Stimulated activated naive B cell treated with anti-CD40 and anti-IgM and Interleukin-4, amounts not matched to agents 10 μg/mL and 1 μg/mL and 100 μg/mL, for 72 hours (primary cell): Measurements from ENCODE around the gene GRB10.

Experiments used
- ATAC-seq, 2 donors: fragments of 150-1000 bp; cut with Tn5 transposase; replicated peaks; 2 replicates each; pipeline ENCODE4 v1.10.0; 2021; ENCODE audit warnings: moderate library complexity in 1 of 2
- DNase-seq: peaks from one replicate; pipeline ENCODE4 v3.0.0; 2021
- H3K27ac Mint-ChIP-seq: one replicate; pipeline ENCODE4 v1.8.0; 2022; ENCODE audit warnings: mild to moderate bottlenecking, mixed read lengths
- H3K27me3 Mint-ChIP-seq, 2 donors: one replicate each; pipeline ENCODE4 v1.8.0; 2022; ENCODE audit warnings: mixed read lengths in 2 of 2
- H3K36me3 Mint-ChIP-seq, 2 donors: one replicate each; pipeline ENCODE4 v1.8.0; 2022; ENCODE audit warnings: mixed read lengths in 2 of 2, mild to moderate bottlenecking in 1 of 2
- H3K4me1 Mint-ChIP-seq, 2 donors: one replicate each; pipeline ENCODE4 v1.8.0; 2022; ENCODE audit warnings: mixed read lengths in 2 of 2, mild to moderate bottlenecking in 1 of 2
- H3K4me3 Mint-ChIP-seq, 2 donors: one replicate each; pipeline ENCODE4 v1.8.0; 2022; ENCODE audit warnings: mild to moderate bottlenecking in 2 of 2, mixed read lengths in 2 of 2, moderate library complexity in 1 of 2
- H3K9me3 Mint-ChIP-seq, 2 donors: one replicate each; pipeline ENCODE4 v1.8.0; 2022; ENCODE audit warnings: mixed read lengths in 2 of 2, mild to moderate bottlenecking in 1 of 2

Gene GRB10

DNA sequence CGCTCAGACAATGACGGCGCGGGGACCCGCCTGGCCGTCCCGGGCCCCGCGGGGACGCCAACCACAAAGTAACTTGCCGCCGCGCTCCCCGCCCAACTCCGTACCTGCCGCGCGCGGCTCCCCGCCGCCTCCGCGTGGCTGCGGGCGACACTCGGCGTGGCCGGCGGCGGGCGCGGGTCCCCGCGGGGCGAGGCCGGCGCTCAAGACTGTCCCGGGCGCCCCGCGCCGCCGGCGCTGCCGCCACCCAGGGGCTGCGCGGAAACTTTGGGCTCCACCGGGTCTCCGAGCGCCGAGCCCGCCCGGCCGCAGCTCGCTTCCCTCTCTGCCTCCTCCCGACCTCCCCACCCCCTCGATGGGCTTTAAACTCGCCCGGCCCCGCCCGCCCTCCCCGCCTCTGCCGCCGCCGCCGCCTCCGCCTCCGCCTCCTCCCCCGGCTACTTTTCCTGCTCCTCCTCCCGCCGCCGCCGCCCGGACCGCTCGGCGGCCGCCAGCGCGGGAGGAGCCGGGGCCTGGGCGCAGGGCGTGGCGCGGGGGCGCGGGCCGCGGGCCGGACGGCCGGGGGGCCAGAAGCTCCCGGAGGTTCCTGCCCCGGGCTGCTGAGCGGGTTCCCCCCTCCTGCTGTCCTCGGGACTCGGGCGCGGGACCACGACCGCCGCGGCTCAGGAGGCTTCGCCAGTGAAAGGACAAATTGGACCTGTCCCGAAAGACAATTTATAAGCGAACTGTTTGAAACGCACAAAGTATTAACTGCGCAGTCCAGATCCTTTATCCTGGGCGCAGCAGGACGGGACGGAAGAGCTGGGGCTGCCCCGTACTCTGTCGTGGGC is 10.6 kb upstream of the GRB10 start:
- Mint-ChIP-seq H3K27ac (no peak overlapping the region), H3K9me3 (peaks cover 8 to 9% of the 10 kb centered on the region in 2 donors)

GRCh38 chr7:50792342-50793119 is 9.8 kb upstream of the GRB10 start:
- H3K4me1 Mint-ChIP-seq, result peaks cover 2 to 7% of the 10 kb centered on the region in 2 donors
- DNase-seq, result no peak
- peaks cover 10 to 11% of the 10 kb centered on the region in 2 donors for H3K9me3 Mint-ChIP-seq
- ATAC-seq, result peak; percentile 10 to 17
- H3K27me3 Mint-ChIP-seq, result peaks cover 54 to 67% of the 10 kb centered on the region in 2 donors
- no peak overlapping the region for H3K27ac Mint-ChIP-seq
- H3K36me3 Mint-ChIP-seq, result peaks cover 0 to 4% of the 10 kb centered on the region in 2 donors
- H3K4me3 Mint-ChIP-seq, result peak overlapping the region; percentile 50 to 66

More for the DNA sequence above, 10.6 kb upstream of the GRB10 start:
- ATAC-seq (peak; percentile 37 to 52), DNase-seq (no peak)
- Mint-ChIP-seq H3K27me3 (peaks cover 51 to 64% of the 10 kb centered on the region in 2 donors), H3K4me1 (peaks cover 2 to 7% of the 10 kb centered on the region in 2 donors), H3K4me3 (peak overlapping the region in 1 of 2 donors; percentile 61), H3K36me3 (peaks cover 0 to 3% of the 10 kb centered on the region in 2 donors)

DNA sequence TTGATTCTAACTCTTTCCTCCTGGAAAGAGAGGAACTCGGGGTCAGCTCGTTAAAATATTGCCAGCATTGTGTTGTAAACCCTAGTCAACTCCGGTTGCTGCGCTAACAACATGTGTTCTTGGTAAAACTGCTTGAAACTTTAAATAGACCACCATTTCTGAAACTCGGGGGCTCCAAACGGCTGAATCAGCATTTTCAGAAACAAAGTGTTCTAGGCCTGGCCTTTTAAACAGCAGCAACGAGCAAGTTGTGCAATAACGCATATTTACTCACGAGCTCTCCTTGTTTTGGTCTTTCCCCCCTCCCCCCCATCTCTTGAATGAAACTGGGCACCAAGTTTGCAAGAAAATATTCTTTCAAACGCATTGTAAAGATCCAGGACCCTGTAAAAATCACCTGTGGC is 9.2 kb upstream of the GRB10 start:
- Mint-ChIP-seq H3K9me3 (peaks cover 10 to 12% of the 10 kb centered on the region in 2 donors), H3K4me1 (peaks cover 2 to 7% of the 10 kb centered on the region in 2 donors), H3K4me3 (peak overlapping the region; percentile 50 to 66), H3K27ac (no peak overlapping the region), H3K27me3 (peaks cover 56 to 73% of the 10 kb centered on the region in 2 donors), H3K36me3 (peaks cover 0 to 5% of the 10 kb centered on the region in 2 donors)
- ATAC-seq (no peak), DNase-seq (no peak)

- no peak overlapping the region for H3K4me3 Mint-ChIP-seq
- H3K27me3 Mint-ChIP-seq, result peaks cover 60 to 78% of the 10 kb centered on the region in 2 donors
Measured at GRCh38 chr7:50791363-50791937, 8.8 kb upstream of the GRB10 start.

GRCh38 chr7:50790381-50790780 is 7.7 kb upstream of the GRB10 start:
- ATAC-seq (no peak), DNase-seq (no peak)
- peaks cover 65 to 80% of the 10 kb centered on the region in 2 donors for H3K27me3 Mint-ChIP-seq
- H3K4me3 Mint-ChIP-seq, result no peak overlapping the region
- no peak overlapping the region for H3K27ac Mint-ChIP-seq
- H3K4me1 Mint-ChIP-seq, result peaks cover 2 to 7% of the 10 kb centered on the region in 2 donors
- H3K9me3 Mint-ChIP-seq, result peaks cover 12 to 16% of the 10 kb centered on the region in 2 donors
- peaks cover 0 to 8% of the 10 kb centered on the region in 2 donors for H3K36me3 Mint-ChIP-seq

More at GRCh38 chr7:50791363-50791937, 8.8 kb upstream of the GRB10 start:
- Mint-ChIP-seq H3K9me3 (peaks cover 11 to 16% of the 10 kb centered on the region in 2 donors), H3K27ac (no peak overlapping the region), H3K4me1 (peaks cover 2 to 7% of the 10 kb centered on the region in 2 donors), H3K36me3 (peaks cover 0 to 8% of the 10 kb centered on the region in 2 donors)
- ATAC-seq (no peak), DNase-seq (no peak)

- H3K4me1 Mint-ChIP-seq, result peaks cover 2 to 10% of the 10 kb centered on the region in 2 donors
- ATAC-seq (no peak), DNase-seq (no peak)
- H3K27me3 Mint-ChIP-seq, result peaks cover 67 to 80% of the 10 kb centered on the region in 2 donors
- H3K27ac Mint-ChIP-seq, result no peak overlapping the region
- no peak overlapping the region for H3K4me3 Mint-ChIP-seq
- peaks cover 13 to 16% of the 10 kb centered on the region in 2 donors for H3K9me3 Mint-ChIP-seq
- peaks cover under 1 to 8% of the 10 kb centered on the region in 2 donors for H3K36me3 Mint-ChIP-seq
Measured at GRCh38 chr7:50788382-50788781, 5.7 kb upstream of the GRB10 start.

GRCh38 chr7:50787825-50788224 is 5.1 kb upstream of the GRB10 start:
- H3K27ac Mint-ChIP-seq, result no peak overlapping the region
- no peak for ATAC-seq
- no peak for DNase-seq
- H3K4me3 Mint-ChIP-seq, result no peak overlapping the region
- H3K36me3 Mint-ChIP-seq, result peaks cover 1 to 8% of the 10 kb centered on the region in 2 donors
- H3K27me3 Mint-ChIP-seq, result peaks cover 72 to 85% of the 10 kb centered on the region in 2 donors
- peaks cover 8 to 15% of the 10 kb centered on the region in 2 donors for H3K4me1 Mint-ChIP-seq
- peaks cover 14 to 16% of the 10 kb centered on the region in 2 donors for H3K9me3 Mint-ChIP-seq

DNA sequence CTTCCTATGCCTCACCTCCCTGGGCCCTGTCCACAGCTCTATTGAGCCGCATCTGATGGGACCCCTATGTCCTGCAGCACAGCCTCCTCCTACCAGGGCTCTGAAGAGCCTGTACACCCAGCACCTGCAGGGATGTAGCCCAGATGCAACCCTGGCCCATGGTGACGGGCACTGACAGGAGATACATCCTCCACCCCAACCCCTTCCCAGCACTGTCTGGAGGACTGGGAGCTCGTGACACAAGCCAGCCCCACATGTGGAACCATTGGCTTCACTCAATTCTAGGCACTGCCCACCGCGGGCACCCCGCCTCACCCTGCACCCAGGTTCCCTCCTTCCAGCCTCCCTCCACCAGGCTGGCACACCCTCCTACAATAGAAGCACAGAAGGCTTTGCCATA is 2.6 kb upstream of the GRB10 start:
- Mint-ChIP-seq H3K27ac (no peak overlapping the region), H3K4me1 (peaks cover 7 to 10% of the 10 kb centered on the region in 2 donors), H3K4me3 (no peak overlapping the region), H3K36me3 (peaks cover 1 to 8% of the 10 kb centered on the region in 2 donors), H3K27me3 (peaks cover 65 to 78% of the 10 kb centered on the region in 2 donors), H3K9me3 (peaks cover 14 to 16% of the 10 kb centered on the region in 2 donors)
- DNase-seq (no peak), ATAC-seq (no peak)

GRCh38 chr7:50783801-50784507 is 1.3 kb upstream of the GRB10 start:
- Mint-ChIP-seq H3K4me1 (peaks cover 7 to 10% of the 10 kb centered on the region in 2 donors), H3K36me3 (peaks cover 1 to 8% of the 10 kb centered on the region in 2 donors), H3K27me3 (peaks cover 52 to 66% of the 10 kb centered on the region in 2 donors), H3K4me3 (no peak overlapping the region), H3K27ac (no peak overlapping the region), H3K9me3 (peaks cover 14 to 16% of the 10 kb centered on the region in 2 donors)
- no peak for ATAC-seq
- no peak for DNase-seq

DNA sequence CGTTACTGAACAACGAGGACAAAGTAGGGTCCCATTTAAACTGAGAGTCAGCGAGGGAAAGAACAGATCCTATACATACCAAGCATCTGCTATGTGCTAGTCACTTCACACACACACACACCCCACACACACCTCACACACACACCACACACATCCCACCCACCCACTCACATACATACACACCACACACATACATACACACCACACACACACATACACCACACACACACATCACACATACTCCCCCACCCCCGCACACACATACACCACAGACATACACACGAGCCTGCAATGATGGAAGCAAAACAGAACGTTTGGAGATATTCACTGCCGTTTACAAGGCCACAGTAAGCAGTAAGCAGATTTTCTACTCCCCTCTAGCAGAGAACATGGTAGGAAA is 607 bp upstream of the GRB10 start:
- Mint-ChIP-seq H3K27ac (no peak overlapping the region), H3K9me3 (peaks cover 9 to 10% of the 10 kb centered on the region in 2 donors), H3K4me1 (peaks cover 7 to 10% of the 10 kb centered on the region in 2 donors), H3K27me3 (peaks cover 47 to 59% of the 10 kb centered on the region in 2 donors), H3K36me3 (peaks cover 1 to 4% of the 10 kb centered on the region in 2 donors), H3K4me3 (peak overlapping the region; percentile 68 to 77)
- DNase-seq, result no peak
- no peak for ATAC-seq

GRCh38 chr7:50781381-50782293 is 1.1 kb downstream of the GRB10 start:
- DNase-seq, result no peak
- peaks cover 7 to 10% of the 10 kb centered on the region in 2 donors for H3K4me1 Mint-ChIP-seq
- H3K9me3 Mint-ChIP-seq, result peaks cover under 1 to 6% of the 10 kb centered on the region in 2 donors
- H3K36me3 Mint-ChIP-seq, result peaks cover 0 to 1% of the 10 kb centered on the region in 2 donors
- peak overlapping the region in 1 of 2 donors; percentile 42 for H3K4me3 Mint-ChIP-seq
- peaks cover 42 to 45% of the 10 kb centered on the region in 2 donors for H3K27me3 Mint-ChIP-seq
- H3K27ac Mint-ChIP-seq, result no peak overlapping the region
- ATAC-seq, result no peak

DNA sequence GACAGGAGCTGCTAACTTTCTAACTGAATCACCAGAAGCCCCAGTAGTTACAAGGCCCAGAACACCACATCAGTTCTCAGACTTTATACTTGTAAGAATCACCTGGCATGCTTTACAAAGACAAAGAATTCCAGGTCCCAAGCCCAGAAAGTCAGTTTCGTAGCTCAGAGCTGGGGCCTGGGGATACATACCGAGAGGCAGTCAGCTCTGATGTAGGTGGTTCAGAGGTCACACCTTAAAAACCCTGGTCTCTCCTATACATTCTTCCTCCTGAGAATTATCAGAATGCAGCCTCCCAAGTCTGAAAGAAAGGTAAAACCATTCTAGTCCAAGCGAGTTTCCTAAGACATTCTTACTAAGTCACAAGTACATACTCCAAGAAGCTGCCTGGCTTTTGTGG is 2.3 kb downstream of the GRB10 start:
- Mint-ChIP-seq H3K4me1 (peaks cover 7 to 10% of the 10 kb centered on the region in 2 donors), H3K9me3 (peaks cover 0 to 5% of the 10 kb centered on the region in 2 donors), H3K27me3 (peaks cover 35 to 38% of the 10 kb centered on the region in 2 donors), H3K36me3 (peaks cover 0 to 1% of the 10 kb centered on the region in 2 donors), H3K4me3 (no peak overlapping the region), H3K27ac (no peak overlapping the region)
- no peak for DNase-seq
- no peak for ATAC-seq
